ENCODE results near the gene TPI1.

The TPI1 gene

GRCh38 chr12:6820166-6820565 is 47.2 kb upstream of the TPI1 start:
- Mint-ChIP-seq H3K9me3 (no peaks in the 10 kb centered on the region), H3K4me1 (peaks cover 95% of the 10 kb centered on the region), H3K27ac (peak overlapping the region; percentile 99), H3K27me3 (ENCODE audit: low read depth, poor library complexity) (peaks cover 9% of the 10 kb centered on the region), H3K36me3 (ENCODE audit: low read depth) (peaks cover 7% of the 10 kb centered on the region), H3K4me3 (peak overlapping the region; percentile 90)
- TF ChIP-seq, protein P1, sequence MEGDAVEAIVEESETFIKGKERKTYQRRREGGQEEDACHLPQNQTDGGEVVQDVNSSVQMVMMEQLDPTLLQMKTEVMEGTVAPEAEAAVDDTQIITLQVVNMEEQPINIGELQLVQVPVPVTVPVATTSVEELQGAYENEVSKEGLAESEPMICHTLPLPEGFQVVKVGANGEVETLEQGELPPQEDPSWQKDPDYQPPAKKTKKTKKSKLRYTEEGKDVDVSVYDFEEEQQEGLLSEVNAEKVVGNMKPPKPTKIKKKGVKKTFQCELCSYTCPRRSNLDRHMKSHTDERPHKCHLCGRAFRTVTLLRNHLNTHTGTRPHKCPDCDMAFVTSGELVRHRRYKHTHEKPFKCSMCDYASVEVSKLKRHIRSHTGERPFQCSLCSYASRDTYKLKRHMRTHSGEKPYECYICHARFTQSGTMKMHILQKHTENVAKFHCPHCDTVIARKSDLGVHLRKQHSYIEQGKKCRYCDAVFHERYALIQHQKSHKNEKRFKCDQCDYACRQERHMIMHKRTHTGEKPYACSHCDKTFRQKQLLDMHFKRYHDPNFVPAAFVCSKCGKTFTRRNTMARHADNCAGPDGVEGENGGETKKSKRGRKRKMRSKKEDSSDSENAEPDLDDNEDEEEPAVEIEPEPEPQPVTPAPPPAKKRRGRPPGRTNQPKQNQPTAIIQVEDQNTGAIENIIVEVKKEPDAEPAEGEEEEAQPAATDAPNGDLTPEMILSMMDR (IDR thresholded peaks at IDR 0.05), result no peak
- DNase-seq, result no peak

- peak; percentile 85 for DNase-seq
- H3K9me3 Mint-ChIP-seq, result no peaks in the 10 kb centered on the region
- TF ChIP-seq, protein P1 (IDR thresholded peaks at IDR 0.05), result no peak
- H3K36me3 Mint-ChIP-seq (ENCODE audit: low read depth), result peaks cover 12% of the 10 kb centered on the region
- peaks cover 16% of the 10 kb centered on the region for H3K27me3 Mint-ChIP-seq (ENCODE audit: low read depth, poor library complexity)
- peak within 1 kb of the TSS; percentile 99 for H3K27ac Mint-ChIP-seq
- H3K4me3 Mint-ChIP-seq, result peak within 1 kb of the TSS; percentile 90
- H3K4me1 Mint-ChIP-seq, result peaks cover 97% of the 10 kb centered on the region
Measured at GRCh38 chr12:6821591-6822425, 45.5 kb upstream of the TPI1 start, which contains the start of gene GPR162. TSS of gene GPR162 (plus strand) at chr12:6821821. CDS start at chr12:6823899, 2,078 bp downstream.

- peaks cover 12% of the 10 kb centered on the region for H3K36me3 Mint-ChIP-seq (ENCODE audit: low read depth)
- TF ChIP-seq, protein P1 (IDR thresholded peaks at IDR 0.05), result no peak
- DNase-seq, result no peak
- peak overlapping the region; percentile 46 for H3K27ac Mint-ChIP-seq
- H3K4me1 Mint-ChIP-seq, result peaks cover 97% of the 10 kb centered on the region
- H3K4me3 Mint-ChIP-seq, result peak overlapping the region; percentile 90
- no peaks in the 10 kb centered on the region for H3K9me3 Mint-ChIP-seq
- peaks cover 16% of the 10 kb centered on the region for H3K27me3 Mint-ChIP-seq (ENCODE audit: low read depth, poor library complexity)
Measured at GRCh38 chr12:6822426-6823135, 44.8 kb upstream of the TPI1 start.

GRCh38 chr12:6823182-6824084 is 43.9 kb upstream of the TPI1 start:
- Mint-ChIP-seq H3K4me1 (peaks cover 94% of the 10 kb centered on the region), H3K36me3 (ENCODE audit: low read depth) (peaks cover 12% of the 10 kb centered on the region), H3K4me3 (peak overlapping the region; percentile 90), H3K9me3 (no peaks in the 10 kb centered on the region), H3K27ac (peak overlapping the region; percentile 41), H3K27me3 (ENCODE audit: low read depth, poor library complexity) (peaks cover 16% of the 10 kb centered on the region)
- TF ChIP-seq, protein P1 (IDR thresholded peaks at IDR 0.05), result no peak
- no peak for DNase-seq

DNA sequence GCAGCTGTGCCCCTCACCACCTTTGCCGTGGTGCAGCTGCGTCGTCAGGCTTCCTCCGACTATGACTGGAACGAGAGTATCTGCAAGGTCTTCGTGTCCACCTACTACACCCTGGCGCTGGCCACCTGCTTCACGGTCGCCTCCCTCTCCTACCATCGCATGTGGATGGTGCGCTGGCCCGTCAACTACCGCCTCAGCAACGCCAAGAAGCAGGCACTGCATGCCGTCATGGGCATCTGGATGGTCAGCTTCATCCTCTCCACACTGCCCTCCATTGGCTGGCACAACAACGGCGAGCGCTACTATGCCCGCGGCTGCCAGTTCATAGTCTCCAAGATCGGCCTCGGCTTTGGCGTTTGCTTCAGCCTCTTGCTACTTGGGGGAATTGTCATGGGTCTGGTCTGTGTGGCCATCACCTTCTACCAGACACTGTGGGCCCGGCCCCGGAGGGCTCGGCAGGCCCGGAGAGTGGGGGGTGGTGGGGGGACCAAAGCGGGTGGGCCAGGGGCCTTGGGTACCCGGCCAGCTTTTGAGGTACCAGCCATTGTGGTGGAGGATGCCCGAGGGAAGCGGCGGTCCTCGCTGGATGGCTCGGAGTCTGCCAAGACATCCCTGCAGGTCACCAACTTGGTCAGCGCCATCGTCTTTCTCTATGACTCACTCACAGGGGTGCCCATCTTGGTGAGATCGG is 43.1 kb upstream of the TPI1 start:
- Mint-ChIP-seq H3K27me3 (ENCODE audit: low read depth, poor library complexity) (peaks cover 16% of the 10 kb centered on the region), H3K27ac (no peak overlapping the region), H3K36me3 (ENCODE audit: low read depth) (peaks cover 12% of the 10 kb centered on the region), H3K9me3 (no peaks in the 10 kb centered on the region), H3K4me1 (peaks cover 88% of the 10 kb centered on the region), H3K4me3 (peak overlapping the region; percentile 77)
- TF ChIP-seq, protein P1 (IDR thresholded peaks at IDR 0.05), result no peak
- DNase-seq, result no peak

Data from nephron progenitor cell (in vitro differentiated cells).